Epidermal melanocyte (primary cell): Measurements from ENCODE around the gene MTA3.

ENCODE experiments used
- DNase-seq: peaks from one replicate; pipeline ENCODE4 v3.0.0; 2011; ENCODE audit warnings: low spot score; ENCODE audit not compliant: insufficient read length

MTA3 gene

DNA sequence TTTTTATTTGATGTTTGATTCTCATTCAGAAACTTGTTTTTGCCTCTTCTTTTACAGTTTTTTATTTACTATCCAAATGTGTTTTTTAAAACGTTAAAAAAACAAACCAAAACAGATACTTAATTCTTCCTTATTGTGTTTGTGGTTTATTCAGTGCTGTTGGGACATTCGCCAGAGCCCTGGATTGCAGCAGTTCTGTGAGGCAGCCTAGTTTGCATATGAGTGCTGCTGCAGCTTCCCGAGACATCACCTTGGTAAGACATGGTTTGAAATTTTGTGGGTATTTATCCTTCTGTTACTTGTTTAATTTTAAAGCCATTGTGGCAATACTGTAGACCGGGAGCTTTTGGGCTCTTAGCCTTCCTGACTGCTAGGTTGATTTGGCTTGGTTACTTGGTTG lies 91.2 kb downstream of the MTA3 start:
- no peak for DNase-seq

DNA sequence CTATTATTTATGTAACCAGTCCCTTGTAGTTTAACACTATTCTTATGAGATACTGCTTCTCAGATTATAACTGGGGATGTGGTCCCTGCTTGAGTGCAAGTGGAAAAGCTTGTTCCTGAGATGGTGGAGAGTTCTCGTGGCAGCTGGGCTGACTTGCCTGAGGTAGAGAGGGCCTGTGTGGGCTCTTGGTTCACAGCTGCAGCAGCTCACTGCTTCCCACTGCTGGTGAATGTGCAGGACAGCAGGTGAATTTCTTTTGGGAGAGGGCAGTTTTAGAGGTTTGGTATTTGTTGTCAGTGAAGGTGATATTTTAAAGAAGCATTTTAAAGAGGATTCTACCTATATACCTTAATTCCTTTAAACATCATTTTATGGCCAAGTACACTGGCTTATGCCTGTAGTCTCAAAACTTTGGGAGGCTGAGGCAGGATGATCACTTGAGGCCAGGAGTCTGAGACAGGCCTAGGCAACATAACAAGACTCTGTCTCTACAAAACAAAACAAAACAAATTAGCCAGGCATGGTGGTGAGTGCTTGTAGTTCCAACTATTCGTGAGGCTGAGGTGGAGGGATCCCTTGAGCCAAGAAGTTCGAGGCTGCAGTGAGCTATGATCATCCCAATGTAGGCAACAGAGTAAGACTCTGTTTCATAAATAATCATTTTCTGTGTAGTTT lies 94.8 kb downstream of the MTA3 start:
- peak; percentile 53 for DNase-seq

- DNase-seq, result no peak
Observed at GRCh38 chr2:42663828-42664227, 95.4 kb downstream of the MTA3 start.

DNA sequence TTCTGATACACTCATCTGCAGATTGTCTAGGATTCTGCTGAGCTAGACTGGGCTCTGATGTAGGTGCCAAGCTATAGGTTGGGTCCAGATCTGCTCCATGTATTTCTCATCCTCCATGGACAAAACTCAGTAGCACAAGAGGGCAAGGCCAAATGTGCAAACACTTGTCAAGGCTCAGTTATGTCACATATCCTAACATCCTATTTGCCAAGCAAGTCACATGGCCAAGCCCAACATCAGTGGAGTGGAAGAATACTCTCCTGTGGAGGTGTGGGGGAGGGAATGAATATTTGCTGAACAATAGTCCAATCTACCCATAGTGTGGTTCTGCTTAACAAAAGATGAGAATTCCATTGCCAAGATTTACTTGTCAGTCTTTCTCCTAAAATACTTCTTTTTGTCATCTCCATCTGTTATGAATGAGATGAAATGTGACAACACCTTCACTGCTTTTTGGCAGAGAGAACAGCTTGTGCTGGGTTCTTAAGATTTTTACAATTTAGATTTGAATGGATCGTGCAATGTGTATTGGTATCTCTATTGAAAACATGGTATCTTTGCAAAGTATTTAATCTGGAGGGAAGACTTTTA lies 105.7 kb downstream of the MTA3 start:
- no peak for DNase-seq

- no peak for DNase-seq
Observed at GRCh38 chr2:42675815-42676214, 107.4 kb downstream of the MTA3 start.

DNA sequence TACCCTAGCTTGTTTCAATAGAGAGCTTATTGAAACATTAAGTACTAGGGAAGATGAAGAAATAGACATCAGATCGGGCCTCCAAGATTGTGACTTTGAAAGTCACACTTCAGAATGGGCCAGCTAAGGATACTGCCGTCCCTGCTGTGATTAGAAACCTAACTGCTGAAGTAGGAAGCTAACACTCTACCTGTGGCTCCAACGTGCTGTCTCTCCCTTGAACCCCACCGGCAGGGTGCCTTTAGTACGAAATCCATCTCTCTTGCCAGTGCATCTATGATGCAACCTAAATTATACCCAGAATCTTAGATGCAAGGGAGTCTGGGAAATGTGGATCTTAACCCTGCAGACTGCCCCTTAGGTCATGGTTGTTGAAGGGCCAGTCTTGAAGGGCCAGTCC lies 116.9 kb downstream of the MTA3 start:
- no peak for DNase-seq

DNA sequence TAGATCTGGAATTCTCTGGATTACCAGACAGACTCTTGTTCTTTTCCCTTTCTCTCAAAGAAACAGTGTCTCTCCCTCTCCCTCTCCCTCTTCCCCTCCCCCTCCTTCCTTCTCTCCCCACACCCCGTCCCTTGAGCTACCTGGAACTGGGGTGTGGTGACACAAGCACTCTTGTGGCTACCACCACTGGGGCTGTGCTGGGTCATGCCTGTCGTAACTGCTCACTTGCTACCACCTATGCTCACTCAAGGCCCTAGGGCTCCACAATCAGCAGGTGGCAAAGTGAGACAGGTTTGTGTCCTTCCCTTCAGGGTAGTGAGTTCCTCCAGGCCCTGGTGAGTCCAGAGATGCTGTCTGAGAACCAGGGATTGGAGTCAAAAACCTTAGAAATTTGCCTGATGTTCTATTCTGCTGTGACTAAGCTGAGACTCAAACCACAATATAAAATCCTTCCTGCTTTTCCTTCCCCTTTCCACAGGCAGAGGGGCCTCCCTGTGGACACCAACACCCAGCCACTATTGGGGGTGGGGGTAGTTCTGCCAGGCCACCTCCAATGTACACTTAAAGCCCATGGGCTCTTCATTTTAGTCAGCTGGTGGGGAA lies 124.7 kb downstream of the MTA3 start:
- DNase-seq, result no peak

- DNase-seq, result no peak
Observed at GRCh38 chr2:42693688-42694479, 125.5 kb downstream of the MTA3 start.

- no peak for DNase-seq
Observed at GRCh38 chr2:42696987-42697386, 128.6 kb downstream of the MTA3 start.

DNA sequence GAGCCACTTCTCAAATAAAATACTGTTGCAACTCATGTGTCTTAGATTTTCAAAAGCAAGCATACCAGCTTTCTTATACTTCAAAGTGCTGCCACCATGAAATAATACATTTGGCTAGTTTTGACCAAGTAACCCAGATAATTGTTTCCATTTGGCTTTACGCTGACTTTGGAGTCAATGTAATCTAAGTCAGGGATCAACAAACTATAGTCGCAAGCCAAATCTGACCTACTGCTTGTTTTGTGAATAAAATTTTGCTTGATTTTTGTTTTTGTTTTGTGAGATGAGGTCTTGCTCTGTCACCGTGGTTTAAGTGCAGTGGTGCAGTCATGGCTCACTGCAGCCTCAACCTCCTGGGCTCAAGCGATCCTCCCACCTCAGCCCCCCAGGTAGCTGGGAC lies 130.5 kb downstream of the MTA3 start:
- no peak for DNase-seq

DNA sequence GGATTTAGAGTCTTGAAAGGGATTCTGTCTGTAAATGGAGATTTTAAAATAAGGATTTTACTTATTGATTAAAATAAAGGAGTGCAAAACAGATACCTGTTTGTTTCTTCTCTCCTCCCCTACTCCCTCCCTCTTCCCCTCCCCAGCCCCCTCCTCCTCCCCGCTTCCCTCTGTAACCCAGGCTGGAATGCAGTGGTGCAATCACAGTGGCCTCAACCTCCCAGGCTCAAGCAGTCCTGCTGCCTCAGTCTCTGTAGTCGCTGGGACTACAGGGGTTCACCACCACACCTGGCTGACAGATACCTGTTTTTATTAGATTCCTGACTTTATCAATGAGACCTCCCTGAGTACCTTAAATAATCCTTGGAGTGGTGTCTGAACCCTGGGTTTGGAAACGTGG lies 138.4 kb downstream of the MTA3 start:
- DNase-seq, result no peak

- no peak for DNase-seq
Observed at GRCh38 chr2:42708179-42708578, 139.7 kb downstream of the MTA3 start.

- no peak for DNase-seq
Observed at GRCh38 chr2:42711896-42712295, 143.5 kb downstream of the MTA3 start.

GRCh38 chr2:42712934-42713333 lies 144.5 kb downstream of the MTA3 start:
- no peak for DNase-seq

- no peak for DNase-seq
Observed at GRCh38 chr2:42713920-42714319, 145.5 kb downstream of the MTA3 start.

GRCh38 chr2:42714686-42715085 lies 146.3 kb downstream of the MTA3 start:
- DNase-seq, result no peak

- DNase-seq, result no peak
Observed at GRCh38 chr2:42721898-42722297, 153.5 kb downstream of the MTA3 start.

DNA sequence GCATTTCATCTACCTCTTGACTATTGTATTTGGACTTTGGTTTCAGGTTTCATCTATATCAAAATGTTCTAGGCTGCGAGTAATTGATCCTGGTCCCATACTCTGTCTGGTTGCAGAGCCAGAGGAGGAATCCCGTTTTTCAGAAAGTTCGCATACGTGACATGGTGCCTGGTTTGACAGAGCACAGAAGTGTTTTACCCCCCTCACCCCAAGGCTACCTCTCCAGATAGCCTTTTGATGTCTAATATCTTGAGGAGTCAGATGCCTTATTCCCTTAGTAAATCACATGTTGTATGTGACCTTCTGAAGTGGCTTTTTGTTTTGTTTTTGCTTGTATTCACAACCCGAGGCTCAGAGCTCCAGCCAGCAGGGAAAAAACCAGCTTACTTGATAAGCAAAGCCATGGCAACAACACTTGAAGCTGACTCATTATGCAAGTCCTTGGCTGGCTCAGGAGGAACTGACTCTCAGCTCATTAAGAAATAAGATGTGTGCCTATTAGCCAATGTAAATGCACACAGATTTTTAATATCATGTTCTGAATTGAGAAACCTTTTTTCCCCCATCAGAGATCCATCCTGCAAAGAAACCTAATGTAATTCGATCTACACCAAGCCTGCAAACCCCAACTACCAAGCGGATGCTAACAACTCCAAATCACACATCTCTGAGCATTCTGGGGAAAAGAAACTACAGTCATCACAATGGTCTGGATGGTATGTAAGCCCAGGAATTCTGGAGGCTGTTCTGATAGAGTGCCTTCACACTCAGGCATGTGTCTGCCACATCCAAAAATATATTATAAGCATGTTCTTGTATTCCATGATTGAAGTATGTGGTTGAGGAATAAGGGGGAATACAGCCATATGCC lies 154.1 kb downstream of the MTA3 start:
- no peak for DNase-seq

DNA sequence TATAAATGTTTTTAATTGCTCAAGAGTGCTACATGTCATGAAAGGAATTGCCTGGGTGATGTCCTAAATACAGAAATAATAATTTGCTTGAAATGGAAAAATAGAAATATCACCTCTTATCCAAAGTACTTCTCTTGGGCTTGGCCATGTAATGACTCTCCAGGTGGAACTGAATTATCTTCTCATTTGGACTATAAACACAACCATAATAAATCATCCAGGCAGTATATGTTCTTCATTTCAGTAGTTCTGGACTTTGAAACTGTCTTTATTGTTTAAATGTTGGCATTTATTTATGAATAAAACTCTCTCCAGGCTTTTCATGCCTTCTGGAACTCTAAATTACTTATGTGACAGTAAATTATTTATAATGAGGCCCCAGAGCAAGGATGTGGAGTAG lies 155.0 kb downstream of the MTA3 start:
- DNase-seq, result no peak

DNA sequence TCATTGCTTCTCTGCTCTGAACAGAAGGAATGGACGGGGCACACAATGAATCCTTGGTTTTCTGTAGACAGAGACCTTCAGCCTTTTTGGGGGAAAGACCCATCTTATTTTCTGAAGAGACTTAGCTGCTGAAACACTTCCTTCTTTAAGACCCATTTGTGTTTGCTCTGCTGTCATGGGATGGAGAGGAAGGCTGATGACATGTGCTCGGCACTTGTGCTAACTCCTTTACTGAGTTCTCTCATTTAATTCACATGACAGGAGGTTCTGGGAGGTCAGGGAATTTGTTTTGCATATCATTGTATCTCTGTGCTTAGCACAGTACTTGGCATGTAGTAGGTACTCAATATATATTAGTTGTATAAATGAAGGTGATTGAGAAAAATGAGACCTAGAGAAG lies 156.5 kb downstream of the MTA3 start:
- no peak for DNase-seq

- DNase-seq, result no peak
Observed at GRCh38 chr2:42725657-42726056, 157.2 kb downstream of the MTA3 start.
